B cell (primary cell): Measurements from ENCODE around the gene APBA2. TPM values are rescaled to one million over a fixed set of nuclear protein-coding genes. Genes with fewer than 3 reads are reported as not detected.

Source experiments
- ATAC-seq: fragments of 200-7000 bp; cut with Tn5 transposase; one replicate; pipeline ENCODE4 v1.10.0; 2021; ENCODE audit warnings: low read depth, mild to moderate bottlenecking, moderate number of reproducible peaks, moderate library complexity
- CTCF ChIA-PET: fragments of 350-600 bp; sonication (Branson Sonifier 250); formaldehyde crosslinking; loops from one replicate; lab custom pipeline; 2021; ENCODE audit warnings: antibody characterized with exemption, inconsistent platforms; lab: Charles Lee
- POLR2A ChIA-PET: fragments of 350-600 bp; sonication (Branson Sonifier 250); formaldehyde crosslinking; loops from one replicate; lab custom pipeline; 2021; ENCODE audit warnings: antibody characterized with exemption; lab: Charles Lee
- DNase-seq: peaks from one replicate; pipeline ENCODE4 v3.0.0; 2013
- H2AFZ ChIP-seq: 2 replicates; pipeline ENCODE4 v1.6.1; 2012; ENCODE audit warnings: mild to moderate bottlenecking, low read depth, low read length; ENCODE audit not compliant: insufficient read depth, poor library complexity, severe bottlenecking
- H3K27ac ChIP-seq, 2 donors: 1 replicate in 1 of 2; 2 replicates in 1 of 2; pipeline ENCODE4 v1.5.1; 2012 to 2013; ENCODE audit warnings: low read length in 2 of 2, mild to moderate bottlenecking in 2 of 2, moderate library complexity in 1 of 2
- H3K27me3 ChIP-seq, 4 experiments: fragments of 200-600 bp in 1 of 4; sonication (generic) in 1 of 4; replicated peaks in 1 of 4; 1 replicate in 2 of 4; 2 replicates in 2 of 4; pipeline versions ENCODE4 v1.6.1 to v1.7.0; 2013 to 2016; ENCODE audit warnings: low read length in 3 of 4, mild to moderate bottlenecking in 2 of 4, mixed read lengths in 1 of 4, moderate library complexity in 1 of 4; ENCODE audit not compliant: insufficient read depth in 4 of 4, control insufficient read depth in 3 of 4; ENCODE audit errors: control extremely low read depth in 1 of 4
- H3K36me3 ChIP-seq, 2 experiments: replicated peaks in 1 of 2; 1 replicate in 1 of 2; 2 replicates in 1 of 2; pipeline versions ENCODE4 v1.6.1 to v1.7.1; 2013; ENCODE audit warnings: low read length in 1 of 2; ENCODE audit not compliant: insufficient read depth in 2 of 2, control insufficient read depth in 1 of 2; ENCODE audit errors: control extremely low read depth in 1 of 2, extremely low read depth in 1 of 2
- H3K4me1 ChIP-seq, 2 donors: fragments of 200-600 bp in 1 of 2; sonication (generic) in 1 of 2; 1 replicate in 1 of 2; 2 replicates in 1 of 2; pipeline versions ENCODE4 v1.5.1 to v1.6.1; 2013 to 2017; ENCODE audit warnings: low read length in 2 of 2; ENCODE audit not compliant: control insufficient read depth in 2 of 2, insufficient read depth in 2 of 2
- H3K4me2 ChIP-seq: replicated peaks from 2 replicates; pipeline ENCODE3; 2012; ENCODE audit warnings: mild to moderate bottlenecking, low read depth, low read length; ENCODE audit not compliant: poor library complexity, severe bottlenecking
- H3K4me3 ChIP-seq, 5 experiments: fragments of 200-600 bp in 1 of 5; sonication (generic) in 1 of 5; 1 replicate in 3 of 5; 2 replicates in 2 of 5; pipeline versions ENCODE4 v1.5.1 to v1.7.0; 2011 to 2016; ENCODE audit warnings: low read length in 4 of 5, mild to moderate bottlenecking in 4 of 5, low read depth in 2 of 5, control low read depth in 1 of 5, moderate library complexity in 1 of 5; ENCODE audit not compliant: insufficient read depth in 1 of 5; ENCODE audit errors: control extremely low read depth in 1 of 5, extremely low read depth in 1 of 5
- H3K79me2 ChIP-seq: fragments of 200-600 bp; sonication (generic); one replicate; pipeline ENCODE4 v1.6.0; 2016; ENCODE audit warnings: low read length; ENCODE audit not compliant: control insufficient read depth, insufficient read depth
- H3K9ac ChIP-seq: fragments of 200-600 bp; sonication (generic); 2 replicates; pipeline ENCODE4 v1.6.1; 2017; ENCODE audit warnings: mild to moderate bottlenecking, low read length, moderate library complexity
- H3K9me3 ChIP-seq, 3 donors: one replicate each; pipeline versions ENCODE4 v1.6.1 to v1.7.1; 2013; ENCODE audit warnings: low read length in 2 of 3; ENCODE audit not compliant: control insufficient read depth in 2 of 3, insufficient read depth in 1 of 3; ENCODE audit errors: control extremely low read depth in 1 of 3
- H4K20me1 ChIP-seq: 2 replicates; pipeline ENCODE4 v1.6.0; 2012; ENCODE audit warnings: mild to moderate bottlenecking, low read length; ENCODE audit not compliant: insufficient read depth, control insufficient read depth, poor library complexity, severe bottlenecking
- H3K27ac Mint-ChIP-seq: one replicate; pipeline ENCODE4 v1.8.0; 2021; ENCODE audit warnings: mixed read lengths
- H3K27me3 Mint-ChIP-seq: one replicate; pipeline ENCODE4 v1.8.0; 2021; ENCODE audit warnings: mixed read lengths
- H3K4me1 Mint-ChIP-seq: one replicate; pipeline ENCODE4 v1.8.0; 2021; ENCODE audit warnings: mixed read lengths
- H3K4me3 Mint-ChIP-seq: one replicate; pipeline ENCODE4 v1.8.0; 2021; ENCODE audit warnings: mixed read lengths
- H3K9me3 Mint-ChIP-seq: one replicate; pipeline ENCODE4 v1.8.0; 2022; ENCODE audit warnings: mixed read lengths; ENCODE audit not compliant: insufficient read depth
- EZH2 ChIP-seq: IDR thresholded peaks from 2 replicates; pipeline ENCODE4 v1.6.1; 2012; ENCODE audit warnings: borderline replicate concordance, low read depth, mild to moderate bottlenecking, moderate library complexity, low read length; ENCODE audit not compliant: insufficient read depth, poor library complexity, severe bottlenecking
- WGBS: methylation state at CpG from one replicate; pipeline ENCODE4 v1.1.5; 2013; ENCODE audit warnings: missing lambda C conversion rate; ENCODE audit not compliant: insufficient coverage; 5-methylcytosine and 5-hydroxymethylcytosine counted together
- intact Hi-C: fragments of 100-400 bp; cut with micrococcal nuclease; formaldehyde crosslinking; loops from one replicate; pipeline ENCODE4 v1.10.0; 2022
- polyA plus RNA-seq: library from polyadenylated mRNA; depleted of rRNA; stranded (reverse); fragments of >200 nt; gene quantifications from 2 replicates; pipeline ENCODE4 v1.2.3, GENCODE V29; 2012
- total RNA-seq, 2 donors: library from RNA; stranded (reverse); fragments of 120-200 nt in 1 of 2; gene quantifications; 1 replicate in 1 of 2; 2 replicates in 1 of 2; pipeline versions ENCODE4 v1.2.3 to v1.2.4, GENCODE V29; 2013 to 2022
- TF ChIP-seq, protein P1 (sequence below): fragments of 200-600 bp; IDR thresholded peaks from one replicate; pipeline ENCODE4 v1.8.0; 2022; ENCODE audit warnings: antibody characterized with exemption, mild to moderate bottlenecking

Gene APBA2
- total and polyA plus RNA-seq, 2 donors (not counting 1 experiment from before 2014, with no cell fraction given), result 0.19 TPM; not detected in 1

DNA sequence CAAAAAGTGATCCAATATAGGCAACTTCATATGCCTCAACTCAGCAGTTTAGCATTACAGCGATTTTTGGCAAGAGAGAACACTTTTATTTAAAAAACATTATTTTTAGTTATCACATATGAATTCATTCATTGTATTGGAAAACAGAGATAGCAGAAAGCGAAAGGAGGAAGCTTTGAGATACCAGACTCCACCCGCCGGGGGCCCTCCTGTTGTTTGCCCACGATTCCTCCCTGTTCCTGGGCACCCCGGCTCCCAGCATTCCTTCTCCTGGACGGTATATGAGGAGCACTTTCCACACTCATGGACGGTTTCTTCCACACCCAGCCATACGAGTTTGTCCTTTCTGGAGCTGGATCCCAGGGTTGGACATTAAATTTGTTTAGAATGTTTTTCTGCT is 18.2 kb downstream of the APBA2 start:
- H3K27ac Mint-ChIP-seq, result no peak overlapping the region
- CTCF ChIA-PET, result no interaction called here

GRCh38 chr15:28904541-28905315 is 19.0 kb downstream of the APBA2 start:
- 50% methylated on average over 9 of the region's 11 CpGs for WGBS
- Histone ChIP-seq H3K27me3 (no peaks in the 10 kb centered on the region), H3K9ac (no peak overlapping the region), H3K4me3 (no peak overlapping the region), H3K36me3 (no peaks in the 10 kb centered on the region), H3K27ac (no peak overlapping the region), H3K4me1 (no peaks in the 10 kb centered on the region), H2AFZ (no peak overlapping the region), H3K4me2 (no peak overlapping the region), H3K9me3 (no peaks in the 10 kb centered on the region), H3K79me2 (no peaks in the 10 kb centered on the region), H4K20me1 (no peaks in the 10 kb centered on the region)
- POLR2A ChIA-PET, result no interaction called here
- no peaks in the 10 kb centered on the region for H3K27me3 Mint-ChIP-seq
- no peaks in the 10 kb centered on the region for H3K4me1 Mint-ChIP-seq
- ATAC-seq (no peak), DNase-seq (no peak)
- TF ChIP-seq EZH2, result no peak
- TF ChIP-seq, protein P1, sequence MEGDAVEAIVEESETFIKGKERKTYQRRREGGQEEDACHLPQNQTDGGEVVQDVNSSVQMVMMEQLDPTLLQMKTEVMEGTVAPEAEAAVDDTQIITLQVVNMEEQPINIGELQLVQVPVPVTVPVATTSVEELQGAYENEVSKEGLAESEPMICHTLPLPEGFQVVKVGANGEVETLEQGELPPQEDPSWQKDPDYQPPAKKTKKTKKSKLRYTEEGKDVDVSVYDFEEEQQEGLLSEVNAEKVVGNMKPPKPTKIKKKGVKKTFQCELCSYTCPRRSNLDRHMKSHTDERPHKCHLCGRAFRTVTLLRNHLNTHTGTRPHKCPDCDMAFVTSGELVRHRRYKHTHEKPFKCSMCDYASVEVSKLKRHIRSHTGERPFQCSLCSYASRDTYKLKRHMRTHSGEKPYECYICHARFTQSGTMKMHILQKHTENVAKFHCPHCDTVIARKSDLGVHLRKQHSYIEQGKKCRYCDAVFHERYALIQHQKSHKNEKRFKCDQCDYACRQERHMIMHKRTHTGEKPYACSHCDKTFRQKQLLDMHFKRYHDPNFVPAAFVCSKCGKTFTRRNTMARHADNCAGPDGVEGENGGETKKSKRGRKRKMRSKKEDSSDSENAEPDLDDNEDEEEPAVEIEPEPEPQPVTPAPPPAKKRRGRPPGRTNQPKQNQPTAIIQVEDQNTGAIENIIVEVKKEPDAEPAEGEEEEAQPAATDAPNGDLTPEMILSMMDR, result no peak
- intact Hi-C loops, result no loop called here
- CTCF ChIA-PET, result no interaction called here
- H3K27ac Mint-ChIP-seq, result no peak overlapping the region
- H3K4me3 Mint-ChIP-seq, result no peak overlapping the region
- no peaks in the 10 kb centered on the region for H3K9me3 Mint-ChIP-seq

More for the DNA sequence above, 18.2 kb downstream of the APBA2 start:
- Histone ChIP-seq H3K4me1 (no peaks in the 10 kb centered on the region), H2AFZ (no peak overlapping the region), H3K9ac (no peak overlapping the region), H3K27ac (no peak overlapping the region), H3K9me3 (peaks cover 0 to 4% (median 0%) of the 10 kb centered on the region in 3 donors), H3K4me3 (no peak overlapping the region), H3K79me2 (no peaks in the 10 kb centered on the region), H3K36me3 (no peaks in the 10 kb centered on the region), H3K4me2 (no peak overlapping the region), H4K20me1 (no peaks in the 10 kb centered on the region), H3K27me3 (no peaks in the 10 kb centered on the region)
- no peak for DNase-seq
- H3K9me3 Mint-ChIP-seq, result no peaks in the 10 kb centered on the region
- H3K27me3 Mint-ChIP-seq, result no peaks in the 10 kb centered on the region
- TF ChIP-seq, protein P1, result no peak
- TF ChIP-seq EZH2, result no peak
- no peak for ATAC-seq
- intact Hi-C loops, result no loop called here
- no peaks in the 10 kb centered on the region for H3K4me1 Mint-ChIP-seq
- H3K4me3 Mint-ChIP-seq, result no peak overlapping the region
- WGBS, result 81% methylated on average over 6 of the region's 9 CpGs
- POLR2A ChIA-PET, result no interaction called here
